H1 (cell line): ENCODE results near the gene DDX1. TPM values are rescaled to one million over a fixed set of nuclear protein-coding genes. Genes with fewer than 3 reads are reported as not detected.

Experiments used
- CTCF ChIA-PET: fragments of 300-600 bp; sonication (Branson Sonifier 250); formaldehyde crosslinking; loops from one replicate; lab custom pipeline; 2021; ENCODE audit not compliant: partially characterized antibody; lab: Charles Lee
- POLR2A ChIA-PET: fragments of 300-600 bp; sonication (Branson Sonifier 250); formaldehyde crosslinking; loops from one replicate; lab custom pipeline; 2021; ENCODE audit warnings: inconsistent platforms; ENCODE audit not compliant: partially characterized antibody; lab: Charles Lee
- DNase-seq, 2 experiments: peaks; one replicate each; pipeline versions ENCODE4 v3.0.0 to v3.0.0-alpha.2; 2010 to 2022; ENCODE audit warnings: low spot score in 2 of 2, low read depth in 1 of 2, mixed read lengths in 1 of 2
- FAIRE-seq: peaks from 2 replicates; lab custom pipeline; 2011; peaks lifted over from hg19 to GRCh38; lab: Jason Lieb, UNC
- H2AFZ ChIP-seq: 2 replicates; pipeline ENCODE4 v1.8.1; 2012; ENCODE audit warnings: low read length, inconsistent platforms
- H2AK5ac ChIP-seq: 2 replicates; pipeline ENCODE4 v1.6.1; 2013; ENCODE audit warnings: low read depth, low read length
- H2BK120ac ChIP-seq: replicated peaks from 2 replicates; pipeline ENCODE3; 2013; ENCODE audit warnings: low read depth, low read length, inconsistent platforms
- H2BK12ac ChIP-seq: 2 replicates; pipeline ENCODE4 v1.6.1; 2013; ENCODE audit warnings: low read depth, low read length
- H2BK15ac ChIP-seq: 2 replicates; pipeline ENCODE4 v1.6.1; 2013; ENCODE audit warnings: low read length
- H2BK20ac ChIP-seq: 2 replicates; pipeline ENCODE4 v1.6.1; 2013; ENCODE audit warnings: low read length
- H2BK5ac ChIP-seq: 2 replicates; pipeline ENCODE4 v1.6.1; 2013; ENCODE audit warnings: low read depth, low read length
- H3K14ac ChIP-seq: 2 replicates; pipeline ENCODE4 v1.6.1; 2013; ENCODE audit warnings: inconsistent platforms; ENCODE audit not compliant: insufficient read length
- H3K18ac ChIP-seq: 2 replicates; pipeline ENCODE4 v1.6.1; 2013; ENCODE audit warnings: low read length; ENCODE audit errors: extremely low read depth
- H3K23ac ChIP-seq: 2 replicates; pipeline ENCODE4 v1.6.1; 2013; ENCODE audit warnings: inconsistent platforms; ENCODE audit not compliant: insufficient read length
- H3K23me2 ChIP-seq: 2 replicates; pipeline ENCODE4 v1.6.1; 2013; ENCODE audit warnings: low read depth, low read length
- H3K27ac ChIP-seq: 2 replicates; pipeline ENCODE4 v1.6.1; 2011; ENCODE audit warnings: low read depth, low read length, inconsistent platforms
- H3K27me3 ChIP-seq, 4 experiments: replicated peaks in 1 of 4; 1 replicate in 1 of 4; 2 replicates in 3 of 4; pipeline versions ENCODE4 v1.6.1 to v1.8.1; 2011 to 2013; ENCODE audit warnings: low read length in 3 of 4, mild to moderate bottlenecking in 3 of 4, inconsistent platforms in 2 of 4, mixed read lengths in 2 of 4, moderate library complexity in 1 of 4; ENCODE audit not compliant: control insufficient read depth in 3 of 4, insufficient read depth in 3 of 4; ENCODE audit errors: extremely low read depth in 1 of 4
- H3K36me3 ChIP-seq, 4 experiments: 2 replicates each; pipeline versions ENCODE4 v1.6.1 to v1.8.1; 2011 to 2013; ENCODE audit warnings: mild to moderate bottlenecking in 4 of 4, low read length in 3 of 4, moderate library complexity in 2 of 4, control low read depth in 1 of 4, inconsistent platforms in 1 of 4; ENCODE audit not compliant: insufficient read depth in 4 of 4, control insufficient read depth in 2 of 4
- H3K4ac ChIP-seq: replicated peaks from 2 replicates; pipeline ENCODE3; 2013; ENCODE audit warnings: low read length, low read depth, mixed read lengths, inconsistent platforms; ENCODE audit not compliant: insufficient read length
- H3K4me1 ChIP-seq, 4 experiments: replicated peaks in 1 of 4; 1 replicate in 1 of 4; 2 replicates in 3 of 4; pipeline versions ENCODE4 v1.6.1 to v1.8.1; 2011 to 2013; ENCODE audit warnings: low read length in 3 of 4, inconsistent platforms in 2 of 4, mixed read lengths in 1 of 4; ENCODE audit not compliant: insufficient read depth in 4 of 4, control insufficient read depth in 3 of 4
- H3K4me2 ChIP-seq, 2 experiments: 2 replicates each; pipeline versions ENCODE4 v1.6.1 to v1.8.1; 2011 to 2013; ENCODE audit warnings: low read depth in 2 of 2, low read length in 2 of 2, control low read depth in 1 of 2, inconsistent platforms in 1 of 2, mild to moderate bottlenecking in 1 of 2; ENCODE audit not compliant: insufficient read depth in 1 of 2
- H3K4me3 ChIP-seq, 4 experiments: fragments of 200-600, 300-600 bp in 1 of 4; sonication (generic), shearing (Covaris generic), sonication (Bioruptor Twin) in 1 of 4; 2 replicates each; pipeline versions ENCODE4 v1.5.1 to v1.8.1; 2011 to 2016; ENCODE audit warnings: low read length in 4 of 4, low read depth in 3 of 4, control low read depth in 2 of 4, inconsistent platforms in 2 of 4, mild to moderate bottlenecking in 2 of 4, mixed read lengths in 1 of 4, moderate library complexity in 1 of 4; ENCODE audit not compliant: insufficient read depth in 2 of 4; ENCODE audit errors: extremely low read depth in 1 of 4
- H3K56ac ChIP-seq: replicated peaks from 2 replicates; pipeline ENCODE3; 2013; ENCODE audit warnings: low read depth, mild to moderate bottlenecking, mixed read lengths, low read length, inconsistent platforms; ENCODE audit not compliant: insufficient read length
- H3K79me1 ChIP-seq: 2 replicates; pipeline ENCODE4 v1.6.1; 2013; ENCODE audit warnings: low read depth, low read length, control low read depth
- H3K79me2 ChIP-seq, 2 experiments: 2 replicates each; pipeline versions ENCODE4 v1.6.1 to v1.8.1; 2012 to 2013; ENCODE audit warnings: low read length in 2 of 2, mild to moderate bottlenecking in 2 of 2, inconsistent platforms in 1 of 2; ENCODE audit not compliant: insufficient read depth in 2 of 2, control insufficient read depth in 1 of 2
- H3K9ac ChIP-seq, 4 experiments: replicated peaks in 1 of 4; 1 replicate in 1 of 4; 2 replicates in 3 of 4; pipeline versions ENCODE4 v1.6.1 to v1.8.1; 2011 to 2013; ENCODE audit warnings: low read depth in 3 of 4, low read length in 3 of 4, control low read depth in 2 of 4, mild to moderate bottlenecking in 2 of 4, moderate library complexity in 2 of 4, inconsistent platforms in 1 of 4; ENCODE audit errors: extremely low read depth in 1 of 4
- H3K9me3 ChIP-seq, 2 experiments: 2 replicates each; pipeline versions ENCODE4 v1.6.1 to v1.8.1; 2012 to 2013; ENCODE audit warnings: mild to moderate bottlenecking in 2 of 2, moderate library complexity in 2 of 2, control low read depth in 1 of 2, inconsistent platforms in 1 of 2, low read depth in 1 of 2, low read length in 1 of 2, mixed read lengths in 1 of 2; ENCODE audit not compliant: insufficient read depth in 2 of 2
- H4K20me1 ChIP-seq, 2 experiments: replicated peaks in 1 of 2; 2 replicates each; pipeline versions ENCODE3 to v1.8.1; 2011 to 2013; ENCODE audit warnings: inconsistent platforms in 2 of 2, low read length in 2 of 2, mild to moderate bottlenecking in 1 of 2; ENCODE audit not compliant: insufficient read depth in 2 of 2, control insufficient read depth in 1 of 2
- H4K5ac ChIP-seq: 2 replicates; pipeline ENCODE4 v1.6.1; 2013; ENCODE audit warnings: low read length, low read depth, mixed read lengths, inconsistent platforms; ENCODE audit not compliant: insufficient read length
- H4K8ac ChIP-seq: 2 replicates; pipeline ENCODE4 v1.8.0; 2013; ENCODE audit warnings: mild to moderate bottlenecking, moderate library complexity, low read length, inconsistent platforms; ENCODE audit not compliant: insufficient read depth; ENCODE audit errors: extremely low read depth
- H4K91ac ChIP-seq: replicated peaks from 2 replicates; pipeline ENCODE3; 2013; ENCODE audit warnings: low read length, mixed read lengths, inconsistent platforms; ENCODE audit not compliant: insufficient read length
- ATF3 ChIP-seq: IDR thresholded peaks from 2 replicates; pipeline ENCODE4 v1.6.1; 2011; ENCODE audit warnings: low read depth, mild to moderate bottlenecking, low read length; ENCODE audit not compliant: insufficient read depth
- CEBPB ChIP-seq: IDR thresholded peaks from 2 replicates; pipeline ENCODE4 v1.6.1; 2012; ENCODE audit warnings: low read depth, low read length
- CTBP2 ChIP-seq: IDR thresholded peaks from 2 replicates; pipeline ENCODE4 v1.7.0; 2011; ENCODE audit warnings: borderline replicate concordance, mild to moderate bottlenecking, moderate library complexity, mixed read lengths, low read length; ENCODE audit not compliant: insufficient read depth, insufficient read length
- CTCF ChIP-seq, 3 experiments: IDR thresholded peaks; 1 replicate in 2 of 3; 2 replicates in 1 of 3; pipeline versions ENCODE4 v1.5.1 to v1.6.1; 2011; ENCODE audit warnings: low read length in 3 of 3, mild to moderate bottlenecking in 3 of 3, inconsistent platforms in 2 of 3, low read depth in 1 of 3, moderate library complexity in 1 of 3; ENCODE audit not compliant: insufficient read depth in 1 of 3; ENCODE audit errors: control extremely low read depth in 1 of 3
- GABPA ChIP-seq: IDR thresholded peaks from 2 replicates; pipeline ENCODE4 v1.6.1; 2011; ENCODE audit warnings: mild to moderate bottlenecking, low read length, moderate library complexity, borderline replicate concordance; ENCODE audit not compliant: insufficient read depth
- MAX ChIP-seq: IDR thresholded peaks from 2 replicates; pipeline ENCODE4 v1.6.1; 2012; ENCODE audit warnings: inconsistent platforms
- POU5F1 ChIP-seq: IDR thresholded peaks from 2 replicates; pipeline ENCODE4 v1.6.1; 2011; ENCODE audit warnings: low read depth, mild to moderate bottlenecking, low read length, moderate library complexity
- RXRA ChIP-seq: IDR thresholded peaks from 2 replicates; pipeline ENCODE4 v1.6.1; 2011; ENCODE audit warnings: low read depth, mild to moderate bottlenecking, low read length, moderate library complexity; ENCODE audit not compliant: insufficient read depth
- SIRT6 ChIP-seq: IDR thresholded peaks from one replicate; pipeline ENCODE4 v1.7.1; 2012; ENCODE audit warnings: low read length, inconsistent platforms
- TCF12 ChIP-seq: IDR thresholded peaks from 2 replicates; pipeline ENCODE4 v1.6.1; 2011; ENCODE audit warnings: low read depth, mild to moderate bottlenecking, low read length
- YY1 ChIP-seq: IDR thresholded peaks from 2 replicates; pipeline ENCODE4 v1.6.1; 2011; ENCODE audit warnings: low read depth, mild to moderate bottlenecking, low read length
- WGBS, 2 experiments: shearing (Covaris generic) in 1 of 2; methylation state at CpG; one replicate each; pipeline versions ENCODE4 v1.1.6 to v1.1.7; 2013 to 2015; ENCODE audit warnings: low lambda C conversion rate in 2 of 2, mixed read lengths in 2 of 2, inconsistent platforms in 1 of 2, low coverage in 1 of 2, missing lambda C conversion rate in 1 of 2; ENCODE audit not compliant: insufficient replicate concordance in 2 of 2, insufficient coverage in 1 of 2, insufficient read length in 1 of 2; ENCODE audit errors: extremely low coverage in 1 of 2, missing lambda C conversion rate in 1 of 2; 5-methylcytosine and 5-hydroxymethylcytosine counted together
- polyA plus RNA-seq, 7 experiments: library from polyadenylated mRNA; depleted of rRNA in 3 of 7; stranded (reverse) in 5 of 7; unstranded in 2 of 7; fragments of >200 nt in 5 of 7; fragments of 200-250 nt in 2 of 7; gene quantifications; 1 replicate in 5 of 7; 2 replicates in 1 of 7; 4 replicates in 1 of 7; pipeline versions ENCODE4 v1.2.1 to v1.2.3, GENCODE V29; 2011 to 2013; ENCODE audit warnings: missing spikeins in 2 of 7, mixed read lengths in 2 of 7
- total RNA-seq: library from RNA; stranded (reverse); fragmentation: NEBNext Ultra II Directional; extraction: Animal tissue kit (Norgen Biotek cat#: 25700); gene quantifications from 2 replicates; pipeline ENCODE4 v1.2.1, GENCODE V29; 2021

DDX1 gene
- total and polyA plus RNA-seq, 2 of the 8 experiments (the other 6 are each of a cell fraction or from before 2014, with no cell fraction given), result 51.1 to 161 TPM

GRCh38 chr2:15651367-15651727 lies 59.7 kb downstream of the DDX1 start:
- Histone ChIP-seq H2BK20ac (no peak overlapping the region), H3K79me2 (no peaks in the 10 kb centered on the region), H3K4ac (no peak overlapping the region), H3K56ac (no peak overlapping the region), H2BK12ac (no peak overlapping the region), H2BK120ac (no peak overlapping the region), H3K27me3 (no peaks in the 10 kb centered on the region), H3K23me2 (no peaks in the 10 kb centered on the region), H3K23ac (no peak overlapping the region), H3K9ac (no peak overlapping the region), H4K8ac (no peak overlapping the region), H3K36me3 (no peaks in the 10 kb centered on the region), H2BK5ac (no peak overlapping the region), H3K4me1 (no peaks in the 10 kb centered on the region; a peak in 2 of 7 replicates), H2AK5ac (no peak overlapping the region), H3K4me2 (no peak overlapping the region), H3K79me1 (no peaks in the 10 kb centered on the region), H2BK15ac (no peak overlapping the region), H4K20me1 (no peaks in the 10 kb centered on the region), H3K18ac (no peak overlapping the region), H2AFZ (no peak overlapping the region), H4K91ac (no peak overlapping the region), H3K4me3 (no peak overlapping the region), H3K9me3 (no peaks in the 10 kb centered on the region), H3K27ac (no peak overlapping the region), H3K14ac (no peak overlapping the region), H4K5ac (no peak overlapping the region)
- DNase-seq (no peak), FAIRE-seq (no peak)
- 90% methylated on average over 7 of the region's 7 CpGs; no CpG with 5 or more reads in 1 of the 2 experiments for WGBS, 2 experiments
- ChIA-PET POLR2A (interaction anchor here (0.7 kb wide), 1 partner anchor 10 kb away, joined by 3 read pairs; no protein-coding TSS in a partner anchor), CTCF (interaction anchor here (0.7 to 2.8 kb wide), 6 partner anchors 10 to 857 kb away, joined by 3 to 10 read pairs (median 4); partner anchors contain the start of gene MYCN)
- TF ChIP-seq TCF12 (no peak), POU5F1 (no peak), GABPA (no peak), ATF3 (no peak), CTBP2 (no peak), CTCF (IDR thresholded peaks at IDR 0.05; ENCODE audit: control extremely low read depth in 1 of 3, insufficient read depth in 1 of 3, low read depth in 1 of 3, low read length in 3 of 3) (no peak), CEBPB (no peak), RXRA (no peak), MAX (no peak), YY1 (no peak), SIRT6 (no peak)
